HG03060 (cell line): ENCODE measurements around the gene TBPL1.

Experiments
- ATAC-seq: cut with Tn5 transposase; IDR thresholded peaks from one replicate; pipeline ENCODE4 v1.9.1; 2021; ENCODE audit warnings: low read depth, moderate number of reproducible peaks; ENCODE audit not compliant: unreplicated experiment

TBPL1 gene

DNA sequence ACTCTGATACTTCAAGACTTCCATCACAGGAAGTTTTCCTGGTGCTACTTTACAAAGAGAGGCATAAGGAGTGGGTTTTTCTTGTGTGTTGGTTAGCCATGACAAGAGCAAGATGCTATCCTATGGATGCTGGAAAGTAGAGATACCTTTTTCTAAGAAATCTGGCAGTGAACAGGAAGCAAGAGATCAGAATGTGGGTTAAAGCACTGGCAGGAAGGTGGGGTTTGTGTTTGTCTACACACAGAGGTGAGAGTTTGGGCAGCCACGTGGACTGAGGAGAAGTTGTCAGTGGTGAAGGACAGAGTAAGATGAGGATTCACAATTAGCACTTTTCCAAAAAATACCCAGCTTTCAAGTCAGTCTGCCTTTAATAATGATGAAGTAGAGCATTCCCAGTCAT lies 81.5 kb downstream of the TBPL1 start:
- ATAC-seq: no peak

DNA sequence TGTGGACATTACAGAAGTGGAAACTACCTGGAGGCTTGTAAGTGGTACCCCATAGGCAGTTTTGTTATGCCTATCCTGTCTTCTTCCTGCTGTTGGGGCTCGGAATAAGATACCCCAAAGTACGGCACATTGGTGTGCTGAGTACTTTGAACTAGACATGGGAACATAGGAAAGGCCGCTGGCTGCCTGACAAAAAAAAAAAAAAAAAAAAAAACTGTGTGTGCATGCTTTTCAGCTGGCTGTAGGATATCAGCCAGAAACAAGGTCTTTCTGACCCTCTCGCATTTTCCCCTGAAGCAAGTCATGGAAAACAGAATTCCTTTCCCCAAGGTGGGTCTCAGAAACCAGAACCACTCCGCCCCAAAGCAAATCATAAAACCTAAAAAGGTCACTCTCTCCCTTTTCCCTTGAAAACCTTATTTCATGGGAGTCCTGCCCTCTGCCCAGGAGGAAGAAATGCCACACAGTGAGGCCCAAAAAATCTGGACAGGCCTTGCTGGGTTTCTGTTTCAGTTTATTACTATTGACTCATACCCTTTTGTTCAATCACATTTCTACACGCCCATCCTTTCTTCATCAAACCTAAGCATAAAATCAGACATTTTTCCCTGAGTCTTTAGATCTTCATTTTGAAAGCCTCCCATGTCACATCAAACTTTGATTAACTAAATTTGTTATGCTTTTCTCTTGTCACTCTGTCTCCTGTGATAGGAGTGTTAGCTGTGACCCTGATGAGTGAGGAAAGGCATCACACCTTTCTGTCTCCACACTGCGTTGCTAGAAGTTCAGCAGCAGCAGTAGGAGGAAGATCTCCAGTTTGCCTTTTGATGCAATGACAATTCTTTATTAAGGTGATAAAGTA lies 82.2 kb downstream of the TBPL1 start:
- peak; percentile 12 for ATAC-seq

DNA sequence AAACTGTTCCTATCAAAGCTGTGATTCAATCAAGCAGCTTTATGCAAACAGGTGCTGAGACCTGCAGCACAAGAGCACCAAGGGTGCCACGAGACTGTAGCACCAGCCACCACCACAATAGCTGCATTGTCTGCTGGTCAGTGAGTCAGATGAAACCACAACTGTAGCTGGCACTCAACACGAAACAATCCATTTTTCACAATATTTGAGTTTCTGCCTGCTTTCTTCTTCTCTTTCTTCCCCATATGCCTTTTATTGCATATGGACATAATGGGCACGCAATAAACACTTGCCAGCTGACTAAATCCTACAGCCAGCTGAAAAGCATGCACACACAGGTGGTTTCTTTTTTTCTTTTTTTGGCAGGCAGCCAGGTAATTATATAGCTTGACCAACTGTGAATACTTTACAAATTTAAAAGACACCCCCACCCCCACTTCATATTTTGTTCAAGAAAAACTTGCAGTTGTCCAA lies 82.8 kb downstream of the TBPL1 start:
- peak; percentile 69 for ATAC-seq

DNA sequence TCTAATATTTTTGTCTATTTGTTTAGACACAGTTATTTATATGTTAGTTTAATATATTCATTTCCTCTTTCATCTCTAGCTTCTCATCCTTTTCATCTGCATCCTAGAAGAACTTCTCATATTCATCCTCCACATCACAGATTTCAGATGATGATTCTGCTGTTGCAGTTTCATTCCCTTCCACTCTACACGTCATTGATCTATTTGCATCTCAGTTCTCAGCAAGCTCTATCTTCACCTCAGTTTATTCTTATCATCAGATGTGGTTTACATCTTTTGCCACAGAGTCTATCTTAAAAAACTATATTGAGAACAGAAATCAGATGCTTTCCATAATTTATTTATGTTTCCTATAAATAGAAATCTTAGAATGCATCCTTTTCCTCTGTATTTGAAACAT lies 86.1 kb downstream of the TBPL1 start:
- ATAC-seq: no peak
